Measurements from ENCODE around the gene KIF26B.

DNA sequence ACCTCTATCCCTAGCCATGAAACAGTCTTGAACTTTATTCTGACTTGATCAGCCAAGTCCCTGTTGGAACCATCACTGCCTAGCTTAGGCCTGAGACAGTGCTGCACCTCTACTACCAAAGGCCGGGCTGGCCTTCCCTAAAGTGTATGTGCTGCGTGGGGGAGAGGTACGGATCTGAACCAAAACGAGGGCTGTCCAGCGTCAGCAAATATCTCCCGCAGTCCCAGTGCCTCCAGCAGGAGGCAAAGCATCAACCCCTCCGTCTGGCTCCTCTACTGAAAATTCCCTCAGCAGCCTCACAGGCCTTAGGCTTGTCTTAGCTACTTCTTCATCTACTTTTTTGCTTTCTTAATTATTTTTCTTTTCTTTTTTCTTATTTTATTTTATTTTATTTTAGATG lies 33.3 kb upstream of the KIF26B start:
- TF ChIP-seq SUZ12 (IDR thresholded peaks at IDR 0.05; ENCODE audit: extremely low read depth, insufficient read depth, insufficient read length) (no peak), YY1 (IDR thresholded peaks at IDR 0.05; ENCODE audit: insufficient read depth, insufficient read length) (no peak)

Data from NT2/D1 (cell line).